GM18951 (cell line): ENCODE data around the gene CCT8L2.
"Not testable (repeated sequence)": the region's sequence is repeated elsewhere in the genome, so short reads cannot be mapped to it uniquely, and the experiment has no call there.

Experiments
- POLR2A ChIP-seq: IDR thresholded peaks from 4 replicates; pipeline ENCODE4 v1.6.1; 2011; ENCODE audit warnings: mild to moderate bottlenecking; ENCODE audit not compliant: insufficient read length, insufficient read depth; ENCODE audit errors: extremely low read depth
- in situ Hi-C: fragments of 300-500 bp; cut with MboI; formaldehyde crosslinking; loops from one replicate; pipeline ENCODE4 v1.12.0; 2022; ENCODE audit warnings: low sequenced_read_pairs, mixed read lengths, inconsistent platforms; ENCODE audit not compliant: unreplicated experiment

CCT8L2 gene

DNA sequence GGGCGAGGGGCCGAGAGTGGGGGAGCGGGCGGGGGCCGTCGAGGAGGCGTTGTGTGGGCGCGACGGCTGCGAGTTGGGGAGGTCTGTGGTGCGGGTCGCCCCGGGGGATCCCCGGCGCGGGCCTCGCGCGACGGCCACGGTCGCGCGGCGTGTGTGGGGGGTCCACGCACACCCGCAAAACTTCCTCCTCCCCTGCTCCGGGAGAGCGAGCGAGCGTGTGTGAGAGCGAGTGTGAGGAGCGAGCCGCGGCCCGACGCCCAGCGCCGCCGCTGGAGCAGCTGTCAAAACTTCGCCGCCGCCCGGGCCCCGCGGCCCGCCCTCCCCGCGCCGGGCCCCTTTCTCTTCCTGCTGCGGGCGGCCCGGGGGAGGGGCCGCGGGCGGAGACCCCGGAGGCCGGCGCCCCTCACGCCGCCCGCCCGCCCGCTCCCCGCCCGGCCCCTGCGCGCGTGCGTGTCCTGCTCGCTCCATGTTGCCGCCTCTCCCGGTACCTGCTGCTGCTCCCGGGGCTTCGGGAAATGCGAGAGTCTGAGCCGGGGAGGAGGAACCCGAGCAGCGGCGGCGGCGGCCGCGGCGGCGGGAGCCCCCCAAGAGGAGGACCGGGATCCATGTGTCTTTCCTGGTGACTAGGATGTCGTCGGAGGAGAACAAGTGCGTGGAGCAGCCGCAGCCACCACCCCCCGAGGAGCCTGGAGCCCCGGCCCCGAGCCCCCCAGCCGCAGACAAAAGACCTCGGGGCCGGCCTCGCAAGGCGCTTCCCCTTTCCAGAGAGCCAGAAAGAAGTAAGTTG, 9.0 kb upstream of the CCT8L2 start:
- no peak for TF ChIP-seq POLR2A
- in situ Hi-C loops = no loop called here

DNA sequence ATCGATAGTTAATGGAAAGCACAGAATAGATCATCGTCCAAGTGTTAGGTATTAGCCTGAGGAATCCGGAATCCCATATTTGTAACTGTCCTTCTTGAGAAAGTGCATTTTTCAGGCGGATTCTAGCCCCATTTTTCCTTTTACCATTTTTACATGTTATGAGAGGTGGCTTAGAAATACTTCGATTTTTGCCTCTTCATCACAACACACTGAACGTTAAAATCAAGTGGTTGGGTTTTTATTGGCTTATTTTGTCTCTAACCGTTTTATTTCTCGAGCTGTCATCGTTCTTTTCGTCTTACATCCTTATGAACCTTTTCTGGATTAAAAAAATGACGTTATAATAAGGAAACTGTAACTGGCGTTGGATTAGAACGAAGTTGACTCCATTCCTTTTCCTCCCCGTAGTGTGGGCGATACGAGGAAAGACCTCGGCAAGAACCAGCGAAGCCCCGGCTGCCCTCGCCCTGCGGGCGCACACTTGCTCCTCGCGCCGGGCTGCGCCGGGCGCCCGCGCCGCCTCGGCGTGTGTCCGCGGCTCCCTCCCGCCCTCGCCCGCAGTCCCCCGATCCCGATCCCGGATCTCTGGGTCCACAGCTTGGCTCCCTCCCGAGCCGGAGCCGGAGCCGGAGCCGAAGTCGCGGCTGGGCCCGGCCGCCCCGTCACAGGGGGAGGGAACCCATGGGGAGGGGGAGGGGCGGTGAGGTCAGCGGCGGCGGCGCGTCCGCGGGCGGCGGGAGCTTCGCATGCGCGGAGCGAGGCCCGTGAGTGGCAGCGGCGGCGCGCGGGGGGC, 8.2 kb upstream of the CCT8L2 start:
- in situ Hi-C loops = not testable (repeated sequence)

GRCh38 chr22:16599648-16600047, 7.0 kb upstream of the CCT8L2 start:
- in situ Hi-C loops = not testable (repeated sequence)

GRCh38 chr22:16595251-16595650, 2.6 kb upstream of the CCT8L2 start:
- in situ Hi-C loops = not testable (repeated sequence)

GRCh38 chr22:16594026-16594425, 1.4 kb upstream of the CCT8L2 start:
- in situ Hi-C loops = no loop called here
- TF ChIP-seq POLR2A = no peak

GRCh38 chr22:16592231-16592630, 379 bp downstream of the CCT8L2 start:
- in situ Hi-C loops = not testable (repeated sequence)

DNA sequence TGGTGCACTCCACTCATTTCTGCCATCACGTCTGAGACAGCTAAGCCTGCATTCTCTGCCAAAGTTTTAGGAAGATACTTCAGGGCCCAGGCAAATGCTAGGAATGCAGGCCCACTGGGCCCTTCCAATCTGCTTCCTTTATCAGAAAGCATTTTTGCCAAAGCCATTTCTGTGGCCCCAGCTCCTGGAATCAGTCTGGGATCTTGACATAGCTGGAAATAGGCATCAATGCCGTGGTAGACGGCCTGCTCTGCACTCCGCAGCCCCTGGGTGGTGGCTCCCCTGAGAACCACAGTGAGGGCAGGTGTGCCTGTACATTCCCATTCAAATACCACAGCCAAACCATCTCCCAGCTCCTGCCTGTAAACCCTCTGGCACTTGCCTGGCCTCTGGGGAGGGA, 1.5 kb downstream of the CCT8L2 start:
- in situ Hi-C loops = not testable (repeated sequence)

- no peak for TF ChIP-seq POLR2A
- in situ Hi-C loops = no loop called here
Measured at GRCh38 chr22:16586991-16587390, 5.6 kb downstream of the CCT8L2 start.

GRCh38 chr22:16586170-16586569, 6.4 kb downstream of the CCT8L2 start:
- in situ Hi-C loops = no loop called here
- TF ChIP-seq POLR2A = no peak

DNA sequence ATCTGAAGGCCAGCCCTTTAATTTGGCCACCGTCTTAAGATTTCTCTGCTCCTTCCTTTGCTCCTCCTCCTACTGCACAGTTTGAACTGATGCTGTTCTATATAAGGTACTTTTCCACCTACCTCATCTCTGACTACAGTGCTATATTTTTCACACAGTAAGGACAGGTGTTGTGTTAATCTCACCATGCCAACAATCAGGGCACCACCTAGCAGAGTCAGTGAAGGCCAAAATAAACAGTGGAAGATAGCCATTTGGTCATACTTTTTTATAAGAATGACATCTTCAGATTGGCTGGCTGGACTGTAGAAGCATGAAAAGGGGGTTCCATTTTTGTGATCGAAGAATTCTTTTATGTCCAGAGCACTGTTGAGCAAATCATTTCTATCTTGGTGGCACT, 11.7 kb downstream of the CCT8L2 start:
- in situ Hi-C loops = not testable (repeated sequence)

- in situ Hi-C loops = not testable (repeated sequence)
Measured at GRCh38 chr22:16569240-16569834, 23.3 kb downstream of the CCT8L2 start.

DNA sequence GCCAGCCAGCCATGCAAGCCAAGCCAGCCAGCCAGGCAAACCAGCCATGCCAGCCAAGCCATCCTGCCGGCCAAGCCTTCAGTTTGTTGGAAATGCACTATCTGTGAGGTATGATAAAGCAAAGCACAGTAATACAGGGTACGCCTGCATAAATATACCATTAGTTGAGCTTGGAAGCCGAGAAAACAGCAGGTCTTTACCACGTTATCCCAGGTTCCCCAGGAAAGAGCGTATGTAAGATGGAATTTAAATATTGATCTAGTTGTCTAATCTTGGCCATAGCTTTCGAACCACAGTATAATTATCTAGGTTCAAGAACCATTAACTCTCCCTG, 24.2 kb downstream of the CCT8L2 start:
- no peak for TF ChIP-seq POLR2A
- in situ Hi-C loops = no loop called here

- in situ Hi-C loops = not testable (repeated sequence)
Measured at GRCh38 chr22:16567617-16568424, 24.8 kb downstream of the CCT8L2 start.

DNA sequence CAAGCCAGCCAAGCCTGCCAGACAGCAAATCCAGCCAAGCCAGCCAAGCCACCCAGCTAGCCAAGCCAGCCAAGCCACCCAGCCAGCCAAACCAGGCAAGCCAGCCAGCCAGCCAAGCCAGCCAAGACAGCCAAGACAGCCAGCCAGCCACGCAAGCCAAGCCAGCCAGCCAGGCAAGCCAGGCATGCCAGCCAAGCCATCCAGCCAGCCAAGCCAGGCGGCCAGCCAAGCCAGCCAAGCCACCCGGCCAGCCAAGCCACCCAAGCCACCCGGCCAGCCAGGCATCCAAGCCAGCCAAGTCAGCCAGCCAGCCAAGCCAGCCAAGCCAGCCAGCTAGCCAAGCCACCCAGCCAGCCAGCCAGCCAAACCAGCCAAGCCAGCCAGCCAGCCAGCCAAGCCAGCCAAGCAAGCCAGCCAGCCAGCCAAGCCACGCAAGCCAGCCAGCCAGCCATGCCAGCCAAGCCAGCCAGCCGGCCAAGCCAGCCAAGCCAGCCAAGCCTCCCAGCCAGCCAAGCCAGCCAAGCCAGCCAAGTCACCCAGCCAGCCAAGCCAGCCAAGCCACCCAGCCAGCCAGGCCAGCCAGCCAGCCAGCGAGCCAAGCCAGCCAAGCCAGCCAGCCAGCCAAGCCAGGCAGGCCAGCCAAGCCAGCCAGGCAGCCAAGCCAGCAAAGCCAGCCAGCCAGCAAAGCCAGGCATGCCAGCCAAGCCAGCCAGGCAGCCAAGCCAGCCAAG, 26.0 kb downstream of the CCT8L2 start:
- in situ Hi-C loops = not testable (repeated sequence)

- in situ Hi-C loops = not testable (repeated sequence)
Measured at GRCh38 chr22:16565585-16566420, 26.8 kb downstream of the CCT8L2 start.

- in situ Hi-C loops = not testable (repeated sequence)
Measured at GRCh38 chr22:16564837-16565584, 27.6 kb downstream of the CCT8L2 start.
